GM18951 (cell line): ENCODE measurements around the gene KRTAP5-5.
"Not testable (repeated sequence)": the region's sequence is repeated elsewhere in the genome, so short reads cannot be mapped to it uniquely, and the experiment has no call there.

Experiments
- POLR2A ChIP-seq: IDR thresholded peaks from 4 replicates; pipeline ENCODE4 v1.6.1; 2011; ENCODE audit warnings: mild to moderate bottlenecking; ENCODE audit not compliant: insufficient read length, insufficient read depth; ENCODE audit errors: extremely low read depth
- in situ Hi-C: fragments of 300-500 bp; cut with MboI; formaldehyde crosslinking; loops from one replicate; pipeline ENCODE4 v1.12.0; 2022; ENCODE audit warnings: low sequenced_read_pairs, mixed read lengths, inconsistent platforms; ENCODE audit not compliant: unreplicated experiment

KRTAP5-5 gene

DNA sequence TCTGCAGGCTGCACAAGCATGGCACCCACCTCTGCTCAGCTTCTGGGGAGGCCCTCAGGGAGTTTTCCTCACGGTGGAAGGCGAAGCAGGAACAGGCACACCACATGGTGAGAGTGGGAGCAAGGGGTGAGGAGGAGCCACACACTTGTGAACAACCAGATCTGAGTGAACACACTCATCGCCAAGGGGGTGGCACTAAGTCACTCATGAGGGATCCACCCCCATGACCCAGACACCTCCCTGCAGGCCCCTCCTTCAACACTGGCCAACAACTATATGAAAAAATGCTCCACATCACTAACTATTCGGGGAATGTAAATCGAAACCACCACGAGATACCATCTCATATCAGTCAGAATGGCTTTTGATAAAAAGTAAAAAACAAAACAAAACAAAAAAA lies 30.8 kb upstream of the KRTAP5-5 start:
- TF ChIP-seq POLR2A: no peak
- in situ Hi-C loops: no loop called here

GRCh38 chr11:1600626-1601025 lies 28.9 kb upstream of the KRTAP5-5 start:
- TF ChIP-seq POLR2A: no peak
- in situ Hi-C loops: no loop called here

DNA sequence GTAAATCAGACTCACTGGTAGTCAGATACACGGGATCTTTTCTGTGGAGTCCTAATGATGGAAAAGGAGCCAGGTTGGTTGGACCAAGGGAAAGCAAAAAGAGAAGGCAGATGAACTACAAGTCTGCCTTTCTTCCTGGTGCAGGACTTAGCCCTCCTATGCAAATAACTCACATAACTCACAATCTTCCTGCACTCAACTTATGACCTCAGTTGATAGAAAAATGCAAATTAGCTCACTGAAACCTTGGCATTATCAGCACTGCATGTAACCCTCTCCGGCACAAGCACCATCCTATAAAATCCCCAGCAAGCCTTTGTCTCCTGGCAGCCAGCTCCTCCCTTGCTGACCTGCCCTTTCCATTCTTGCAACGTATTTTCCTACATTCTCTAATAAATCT lies 27.9 kb upstream of the KRTAP5-5 start:
- in situ Hi-C loops: not testable (repeated sequence)

DNA sequence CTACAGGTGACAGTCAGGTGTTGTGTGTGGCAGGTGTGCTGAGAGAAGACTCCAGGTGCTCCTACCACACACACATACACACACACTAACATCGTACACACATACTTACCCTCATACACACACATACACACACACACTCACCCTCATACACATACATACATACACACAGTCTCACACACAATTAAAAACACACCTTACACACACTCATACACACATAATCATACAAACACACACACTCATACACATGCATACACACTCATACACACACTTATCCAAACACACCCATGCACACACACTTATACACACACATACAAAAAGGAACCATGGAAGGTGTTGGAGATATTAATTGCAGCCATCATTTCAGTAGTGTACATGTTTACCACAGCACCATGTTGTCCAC lies 25.9 kb upstream of the KRTAP5-5 start:
- TF ChIP-seq POLR2A: no peak
- in situ Hi-C loops: no loop called here

- in situ Hi-C loops: no loop called here
Measured at GRCh38 chr11:1604181-1604580, 25.4 kb upstream of the KRTAP5-5 start.

GRCh38 chr11:1604711-1605110 lies 24.9 kb upstream of the KRTAP5-5 start:
- in situ Hi-C loops: no loop called here
- TF ChIP-seq POLR2A: no peak

More at GRCh38 chr11:1604181-1604580, 25.4 kb upstream of the KRTAP5-5 start:
- no peak for TF ChIP-seq POLR2A

DNA sequence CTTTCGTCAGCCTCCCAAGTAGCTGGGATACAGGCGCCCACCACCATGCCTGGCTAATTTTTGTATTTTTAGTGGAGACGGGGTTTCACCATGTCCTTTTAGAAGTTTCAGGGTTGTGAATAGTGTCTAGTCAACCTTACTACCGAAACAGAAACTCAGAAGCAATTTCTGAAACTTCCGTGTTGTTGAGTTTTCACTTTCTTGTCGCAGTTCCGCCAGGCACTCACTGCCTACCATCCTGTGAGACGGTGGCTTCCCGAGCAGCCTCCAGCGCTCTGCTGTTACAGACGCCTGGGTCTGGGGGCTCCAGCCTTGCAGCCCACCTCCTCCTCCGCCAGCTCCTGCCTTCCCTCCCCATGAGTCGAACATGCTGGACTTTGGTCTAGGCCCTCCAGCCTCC lies 23.7 kb upstream of the KRTAP5-5 start:
- in situ Hi-C loops: not testable (repeated sequence)

DNA sequence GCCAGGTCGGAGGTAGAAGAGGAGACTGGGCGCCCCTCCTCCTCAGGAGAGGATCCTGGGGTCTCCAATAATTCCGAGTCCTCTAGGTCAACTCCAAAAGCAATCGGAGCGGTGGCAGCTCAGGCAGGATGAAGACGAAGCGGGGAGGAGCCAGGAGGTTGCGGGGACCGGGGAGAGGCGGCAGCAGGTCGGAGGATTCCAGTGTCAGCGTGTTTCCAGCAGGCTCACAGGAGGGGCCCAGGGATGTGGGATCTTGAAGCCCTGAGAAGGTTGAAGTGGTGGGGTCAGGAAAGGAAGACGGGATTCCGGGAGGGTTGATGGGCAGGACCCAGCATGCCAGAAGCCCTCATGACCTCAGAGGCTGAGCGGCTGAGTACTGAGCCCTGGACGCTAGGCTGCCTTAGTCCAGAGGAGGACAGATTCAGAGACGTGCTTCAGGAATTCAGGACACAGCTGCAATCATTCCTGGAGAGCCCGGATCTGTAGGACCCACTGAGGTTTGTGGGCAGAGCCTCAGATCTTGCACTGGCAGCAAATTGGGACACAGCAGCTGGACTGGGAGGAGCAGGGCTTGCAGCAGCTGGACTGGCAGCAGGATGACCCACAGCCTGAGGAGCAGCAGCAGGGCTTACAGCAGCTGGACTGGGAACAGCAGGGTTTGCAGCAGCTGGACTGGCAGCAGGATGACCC lies 22.3 kb upstream of the KRTAP5-5 start:
- in situ Hi-C loops: not testable (repeated sequence)

DNA sequence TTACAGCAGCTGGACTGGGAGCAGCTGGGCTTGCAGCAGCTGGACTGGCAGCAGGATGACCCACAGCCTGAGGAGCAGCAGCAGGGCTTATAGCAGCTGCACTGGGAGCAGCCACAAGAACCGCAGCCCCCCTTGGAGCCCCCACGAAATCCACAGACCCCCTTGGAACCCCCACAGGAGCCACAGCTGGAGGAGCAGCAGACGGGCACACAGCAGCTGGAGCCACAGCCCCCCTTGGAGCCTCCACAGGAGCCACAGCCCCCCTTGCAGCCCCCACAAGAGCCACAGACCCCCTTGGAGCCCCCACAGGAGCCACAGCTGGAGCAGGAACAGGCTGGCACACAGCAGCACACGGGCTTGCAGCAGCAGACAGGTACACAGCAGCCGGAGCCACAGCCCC lies 21.7 kb upstream of the KRTAP5-5 start:
- in situ Hi-C loops: not testable (repeated sequence)

GRCh38 chr11:1608363-1608762 lies 21.2 kb upstream of the KRTAP5-5 start, which contains the start of gene KRTAP5-3:
Gene KRTAP5-3 (minus strand): TSS chr11:1608463. CDS start chr11:1608385, 78 bp downstream.
- no peak for TF ChIP-seq POLR2A
- in situ Hi-C loops: no loop called here

GRCh38 chr11:1618231-1618630 lies 11.3 kb upstream of the KRTAP5-5 start:
- no peak for TF ChIP-seq POLR2A
- in situ Hi-C loops: no loop called here

GRCh38 chr11:1619449-1619848 lies 10.1 kb upstream of the KRTAP5-5 start:
- in situ Hi-C loops: no loop called here
- no peak for TF ChIP-seq POLR2A

DNA sequence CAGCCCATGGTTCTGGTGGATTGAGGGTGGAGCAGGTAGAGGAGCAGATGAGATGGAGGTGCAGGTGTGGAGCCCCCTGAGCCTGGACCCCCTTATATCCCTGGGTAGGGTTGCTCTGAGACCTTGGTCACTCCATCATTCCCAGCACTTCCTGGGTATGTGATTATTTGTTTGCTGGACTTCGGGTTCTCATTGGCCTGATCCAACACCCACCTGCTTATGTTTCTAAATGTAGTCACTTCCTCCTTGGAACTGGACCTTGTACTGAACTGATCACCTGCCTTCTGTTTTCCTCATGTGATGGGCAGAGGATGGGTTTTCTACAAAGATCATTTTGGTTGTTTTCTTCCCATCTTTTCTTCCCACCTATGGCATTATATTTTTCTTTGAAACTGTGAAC lies 7.5 kb upstream of the KRTAP5-5 start, which contains the start of gene KRTAP5-4:
Gene KRTAP5-4, minus strand, starts transcription at position 53 of the 400 bp plus-strand sequence. Its CDS starts 45 bp downstream, at position 8.
- in situ Hi-C loops: no loop called here

GRCh38 chr11:1623716-1624115 lies 5.9 kb upstream of the KRTAP5-5 start:
- no peak for TF ChIP-seq POLR2A
- in situ Hi-C loops: no loop called here

More for the DNA sequence above, 7.5 kb upstream of the KRTAP5-5 start, which contains the start of gene KRTAP5-4:
- no peak for TF ChIP-seq POLR2A

- TF ChIP-seq POLR2A: no peak
- in situ Hi-C loops: no loop called here
Measured at GRCh38 chr11:1624621-1625020, 5.0 kb upstream of the KRTAP5-5 start.

GRCh38 chr11:1625541-1625940 lies 4.0 kb upstream of the KRTAP5-5 start:
- no peak for TF ChIP-seq POLR2A
- in situ Hi-C loops: no loop called here
